Loucy (cell line): Measurements from ENCODE around the gene SDR39U1.

Experiments used
- CTCF ChIP-seq: fragments of 200-600 bp; sonication (generic); conservative IDR thresholded peaks from 2 replicates; pipeline ENCODE4 v1.5.1; 2014; ENCODE audit warnings: mild to moderate bottlenecking, antibody characterized with exemption, low read length
- EZH2phosphoT487 ChIP-seq: fragments of 200-600 bp; IDR thresholded peaks from 2 replicates; pipeline ENCODE4 v1.6.1; 2018; ENCODE audit warnings: antibody characterized with exemption, mild to moderate bottlenecking, moderate library complexity, borderline replicate concordance

DNA sequence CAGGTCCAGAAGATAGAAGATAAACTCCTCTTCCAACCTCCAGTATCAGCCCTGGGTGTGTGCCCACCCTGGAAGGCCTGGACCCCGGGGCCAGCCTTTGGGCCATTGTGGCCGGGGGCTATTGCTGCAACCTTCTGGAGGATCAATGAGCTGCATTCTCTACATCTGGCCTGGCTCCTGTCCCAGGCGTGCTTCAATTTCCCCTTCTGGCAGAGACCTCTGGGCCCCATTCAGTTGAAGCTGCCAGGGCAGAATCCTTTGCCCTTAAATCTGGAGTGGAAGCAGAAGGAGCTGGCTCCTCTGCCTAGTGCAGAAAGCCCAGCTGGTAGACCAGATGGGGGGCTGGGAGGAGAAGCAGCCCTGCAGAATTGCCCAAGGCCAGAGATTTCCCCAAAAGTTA, 33.8 kb downstream of the SDR39U1 start:
- no peak for TF ChIP-seq CTCF
- no peak for TF ChIP-seq EZH2phosphoT487
